ENCODE measurements around the gene DHRSX. TPM values are rescaled to one million over a fixed set of nuclear protein-coding genes. Genes with fewer than 3 reads are reported as not detected.
A peak's percentile ranks its signal among the peaks of the same experiment; 100 is the strongest.
"Not testable (repeated sequence)": the region's sequence is repeated elsewhere in the genome, so short reads cannot be mapped to it uniquely, and the experiment has no call there.

Gene DHRSX
- total and polyA plus RNA-seq, 2 of the 13 experiments (the other 11 are each of a cell fraction or from before 2014, with no cell fraction given): 15.5 to 24.3 TPM

GRCh38 chrX:2265658-2266444 lies 234.9 kb downstream of the DHRSX start:
- H4K20me1 ChIP-seq (ENCODE audit: insufficient read depth, low read length); H2AFZ ChIP-seq (ENCODE audit: low read length); H3K36me3 ChIP-seq (replicated peaks in 1 of 2; ENCODE audit: control insufficient read depth in 1 of 2, insufficient read depth in 2 of 2, low read length in 2 of 2); H3K27me3 ChIP-seq (ENCODE audit: control insufficient read depth in 1 of 2, insufficient read depth in 2 of 2, low read length in 2 of 2); H3K4me1 ChIP-seq (ENCODE audit: insufficient read depth, low read length); H3K9ac ChIP-seq (ENCODE audit: insufficient read depth, low read depth, low read length); H3K4me2 ChIP-seq (ENCODE audit: low read depth, low read length); POLR2A ChIA-PET; DNase-seq (ENCODE audit: low spot score); FAIRE-seq; H3K27ac ChIP-seq (ENCODE audit: extremely low read length, insufficient read depth, low read length); in situ Hi-C loops (cut with HindIII; ENCODE audit: extremely low pct_ligation_motif_present, low pct_unique_long_range_greater_than_20kb); CTCF ChIA-PET (ENCODE audit: low intra/inter-chr PET ratio, low total read pairs); ATAC-seq; H3K79me2 ChIP-seq (ENCODE audit: insufficient read depth, low read length); intact Hi-C loops (cut with micrococcal nuclease; ENCODE audit: unreplicated experiment); H3K9me3 ChIP-seq (ENCODE audit: low read length); H3K4me3 ChIP-seq (replicated peaks in 1 of 3; ENCODE audit: insufficient read depth in 1 of 3, low read depth in 2 of 3, low read length in 3 of 3); BruUV-seq (replicated peaks): not testable (repeated sequence)
- 97% methylated on average over 6 of the region's 23 CpGs for WGBS (ENCODE audit: low lambda C conversion rate)
- 0 out of 2 replicates have a peak, but pooled peaks have one; percentile 51 for TF ChIP-seq ZNF691 (CRISPR knock-in tag; IDR thresholded peaks at IDR 0.05; ENCODE audit: borderline replicate concordance, low read depth)

DNA sequence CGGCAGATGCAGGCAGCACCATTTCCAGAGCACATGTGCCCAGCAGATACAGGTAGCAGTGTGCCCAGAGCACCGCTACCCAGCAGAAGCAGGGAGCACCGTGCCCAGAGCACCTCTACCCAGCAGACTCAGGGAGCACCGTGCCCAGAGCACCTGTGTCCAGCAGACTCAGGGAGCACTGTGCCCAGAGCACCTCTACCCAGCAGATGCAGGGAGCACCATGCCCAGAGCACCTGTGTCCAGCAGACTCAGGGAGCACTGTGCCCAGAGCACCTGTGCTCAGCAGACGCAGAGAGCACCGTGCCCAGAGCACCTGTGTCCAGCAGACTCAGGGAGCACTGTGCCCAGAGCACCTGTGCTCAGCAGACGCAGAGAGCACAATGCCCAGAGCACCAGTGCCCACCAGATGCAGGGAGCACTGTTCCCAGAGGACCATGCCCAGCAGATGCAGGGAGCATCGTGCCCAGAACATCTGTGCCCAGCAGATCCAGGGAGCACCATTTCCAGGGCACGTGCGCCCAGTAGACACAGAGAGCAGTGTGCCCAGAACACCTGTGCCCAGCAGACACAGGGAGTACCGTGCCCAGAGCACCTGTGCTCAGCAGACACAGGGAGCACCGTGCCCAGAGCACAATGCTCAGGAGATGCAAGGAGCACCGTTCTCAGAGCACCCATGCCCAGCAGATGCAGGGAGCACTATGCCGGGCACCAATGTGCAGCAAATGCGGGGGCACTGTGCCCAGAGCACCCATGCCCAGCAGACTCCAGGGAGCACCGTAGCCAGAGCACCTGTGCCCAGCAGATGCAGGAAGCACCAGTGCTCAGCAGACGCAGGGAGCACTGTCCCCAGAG lies 236.4 kb downstream of the DHRSX start:
- in situ Hi-C loops (cut with HindIII; ENCODE audit: extremely low pct_ligation_motif_present, low pct_unique_long_range_greater_than_20kb): no loop called here
- no peak for FAIRE-seq
- Histone ChIP-seq H2AFZ (ENCODE audit: low read length) (no peak overlapping the region), H3K4me2 (ENCODE audit: low read depth, low read length) (no peak overlapping the region), H3K9ac (ENCODE audit: insufficient read depth, low read depth, low read length) (no peak overlapping the region), H3K4me1 (ENCODE audit: insufficient read depth, low read length) (no peaks in the 10 kb centered on the region), H3K79me2 (ENCODE audit: insufficient read depth, low read length) (no peaks in the 10 kb centered on the region), H3K27me3 (ENCODE audit: control insufficient read depth in 1 of 2, insufficient read depth in 2 of 2, low read length in 2 of 2) (no peaks in the 10 kb centered on the region), H3K9me3 (ENCODE audit: low read length) (no peaks in the 10 kb centered on the region), H3K4me3 (replicated peaks in 1 of 3; ENCODE audit: insufficient read depth in 1 of 3, low read depth in 2 of 3, low read length in 3 of 3) (no peak overlapping the region), H4K20me1 (ENCODE audit: insufficient read depth, low read length) (no peaks in the 10 kb centered on the region), H3K36me3 (replicated peaks in 1 of 2; ENCODE audit: control insufficient read depth in 1 of 2, insufficient read depth in 2 of 2, low read length in 2 of 2) (peaks cover 2 to 9% of the 10 kb centered on the region in 2 experiments; a peak in 3 of 5 replicates), H3K27ac (ENCODE audit: extremely low read length, insufficient read depth, low read length) (no peak overlapping the region)
- ChIA-PET CTCF (ENCODE audit: low intra/inter-chr PET ratio, low total read pairs) (no interaction called here), POLR2A (no interaction called here)
- no peak for ATAC-seq
- intact Hi-C loops (cut with micrococcal nuclease; ENCODE audit: unreplicated experiment): no loop called here
- WGBS (ENCODE audit: low lambda C conversion rate): no CpG with 5 or more reads among the region's 17 CpGs
- DNase-seq (ENCODE audit: low spot score): no peak
- no TSS peak for BruUV-seq (replicated peaks)
- TF ChIP-seq IRF9 (CRISPR knock-in tag; IDR thresholded peaks at IDR 0.05; ENCODE audit: borderline replicate concordance): no peak
- TF ChIP-seq ZNF136 (CRISPR knock-in tag; IDR thresholded peaks at IDR 0.05; ENCODE audit: low read depth): no peak
- TF ChIP-seq ZNF282 (IDR thresholded peaks at IDR 0.05; ENCODE audit: partially characterized antibody): no peak
- peak; percentile 84 for TF ChIP-seq ZNF263 (CRISPR knock-in tag; IDR thresholded peaks at IDR 0.05)
- TF ChIP-seq GTF3A (CRISPR knock-in tag; conservative IDR thresholded peaks at IDR 0.05): no peak
- no peak for TF ChIP-seq CHCHD3 (CRISPR knock-in tag; IDR thresholded peaks at IDR 0.05)
- no peak for TF ChIP-seq ZNF251 (CRISPR knock-in tag; IDR thresholded peaks at IDR 0.05)
- TF ChIP-seq AGO2 (optimal IDR thresholded peaks at IDR 0.05; ENCODE audit: low read depth, low read length): no peak
- no peak for TF ChIP-seq HNRNPK (IDR thresholded peaks at IDR 0.05; ENCODE audit: low read depth, low read length, poor library complexity, severe bottlenecking)
- TF ChIP-seq ZNF292 (CRISPR knock-in tag; IDR thresholded peaks at IDR 0.05; ENCODE audit: borderline replicate concordance, low read depth): no peak
- no peak for TF ChIP-seq ZNF619 (CRISPR knock-in tag; IDR thresholded peaks at IDR 0.05)

Measured in HepG2 (cell line).